NB4 (cell line): ENCODE results near the gene ADGRE3.
A peak's percentile ranks its signal among the peaks of the same experiment; 100 is the strongest.

Source experiments
- MYC ChIP-seq: IDR thresholded peaks from 2 replicates; pipeline ENCODE4 v1.6.1; 2011; ENCODE audit warnings: low read depth, low read length
- POLR2A ChIP-seq: IDR thresholded peaks from 2 replicates; pipeline ENCODE4 v1.6.1; 2011; ENCODE audit warnings: mild to moderate bottlenecking; ENCODE audit not compliant: insufficient read length; ENCODE audit errors: extremely low read depth
- TF ChIP-seq, protein P1 (sequence below): IDR thresholded peaks from one replicate; pipeline ENCODE4 v1.5.1; 2012; ENCODE audit warnings: low read depth, low read length

GRCh38 chr19:14632286-14632685 is 42.4 kb downstream of the ADGRE3 start:
- TF ChIP-seq, protein P1, sequence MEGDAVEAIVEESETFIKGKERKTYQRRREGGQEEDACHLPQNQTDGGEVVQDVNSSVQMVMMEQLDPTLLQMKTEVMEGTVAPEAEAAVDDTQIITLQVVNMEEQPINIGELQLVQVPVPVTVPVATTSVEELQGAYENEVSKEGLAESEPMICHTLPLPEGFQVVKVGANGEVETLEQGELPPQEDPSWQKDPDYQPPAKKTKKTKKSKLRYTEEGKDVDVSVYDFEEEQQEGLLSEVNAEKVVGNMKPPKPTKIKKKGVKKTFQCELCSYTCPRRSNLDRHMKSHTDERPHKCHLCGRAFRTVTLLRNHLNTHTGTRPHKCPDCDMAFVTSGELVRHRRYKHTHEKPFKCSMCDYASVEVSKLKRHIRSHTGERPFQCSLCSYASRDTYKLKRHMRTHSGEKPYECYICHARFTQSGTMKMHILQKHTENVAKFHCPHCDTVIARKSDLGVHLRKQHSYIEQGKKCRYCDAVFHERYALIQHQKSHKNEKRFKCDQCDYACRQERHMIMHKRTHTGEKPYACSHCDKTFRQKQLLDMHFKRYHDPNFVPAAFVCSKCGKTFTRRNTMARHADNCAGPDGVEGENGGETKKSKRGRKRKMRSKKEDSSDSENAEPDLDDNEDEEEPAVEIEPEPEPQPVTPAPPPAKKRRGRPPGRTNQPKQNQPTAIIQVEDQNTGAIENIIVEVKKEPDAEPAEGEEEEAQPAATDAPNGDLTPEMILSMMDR = no peak
- no peak for TF ChIP-seq POLR2A
- TF ChIP-seq MYC = peak; percentile 87
